Suprapubic skin (tissue), 4 donors: ENCODE measurements around the gene ADAMTS17. TPM values are rescaled to one million over a fixed set of nuclear protein-coding genes. Genes with fewer than 3 reads are reported as not detected.

ENCODE experiments used
- DNase-seq, 2 donors: peaks; one replicate each; pipeline ENCODE4 v3.0.0-alpha.2; 2019; ENCODE audit warnings: low spot score in 2 of 2
- H3K27ac ChIP-seq: fragments of 200-600 bp; sonication (generic); one replicate; pipeline ENCODE4 v1.5.1; 2019
- H3K27me3 ChIP-seq: fragments of 200-600 bp; sonication (generic); one replicate; pipeline ENCODE4 v1.5.1; 2019
- H3K36me3 ChIP-seq: fragments of 200-600 bp; sonication (generic); one replicate; pipeline ENCODE4 v1.5.1; 2019
- H3K4me1 ChIP-seq: fragments of 200-600 bp; sonication (generic); one replicate; pipeline ENCODE4 v1.5.1; 2019
- H3K4me3 ChIP-seq: fragments of 200-600 bp; sonication (generic); one replicate; pipeline ENCODE4 v1.5.1; 2019; ENCODE audit warnings: mild to moderate bottlenecking
- H3K9me3 ChIP-seq: fragments of 200-600 bp; sonication (generic); one replicate; pipeline ENCODE4 v1.5.1; 2019
- EP300 ChIP-seq: sonication (generic); formaldehyde crosslinking; IDR thresholded peaks from one replicate; pipeline ENCODE4 v1.6.1; 2017; ENCODE audit warnings: antibody characterized with exemption
- POLR2A ChIP-seq, 2 donors: fragments of 450-650 bp; IDR thresholded peaks; one replicate each; pipeline ENCODE4 v1.6.1; 2017; ENCODE audit warnings: antibody characterized with exemption in 2 of 2, mild to moderate bottlenecking in 2 of 2, moderate library complexity in 2 of 2
- POLR2AphosphoS5 ChIP-seq, 3 donors: sonication (generic); formaldehyde crosslinking; IDR thresholded peaks; one replicate each; pipeline ENCODE4 v1.6.1; 2017; ENCODE audit warnings: antibody characterized with exemption in 3 of 3
- WGBS: methylation state at CpG from one replicate; pipeline ENCODE4 v1.1.5; 2018; 5-methylcytosine and 5-hydroxymethylcytosine counted together
- total RNA-seq, 4 donors: library from RNA; depleted of rRNA; stranded (reverse); fragments of >200 nt; gene quantifications; one replicate each; pipeline ENCODE4 v1.1.0, GENCODE V29; 2016
- TF ChIP-seq, protein P1 (sequence below), 2 donors: fragments of 200-600 bp in 1 of 2; fragments of 450-650 bp in 1 of 2; sonication (generic) in 1 of 2; IDR thresholded peaks; one replicate each; pipeline ENCODE4 v1.5.1; 2016 to 2019; ENCODE audit warnings: antibody characterized with exemption in 2 of 2, mild to moderate bottlenecking in 1 of 2, moderate library complexity in 1 of 2

ADAMTS17 gene
- total RNA-seq, 4 donors from 2014 or later = 4.2 to 12.3 (median 6.3) TPM

DNA sequence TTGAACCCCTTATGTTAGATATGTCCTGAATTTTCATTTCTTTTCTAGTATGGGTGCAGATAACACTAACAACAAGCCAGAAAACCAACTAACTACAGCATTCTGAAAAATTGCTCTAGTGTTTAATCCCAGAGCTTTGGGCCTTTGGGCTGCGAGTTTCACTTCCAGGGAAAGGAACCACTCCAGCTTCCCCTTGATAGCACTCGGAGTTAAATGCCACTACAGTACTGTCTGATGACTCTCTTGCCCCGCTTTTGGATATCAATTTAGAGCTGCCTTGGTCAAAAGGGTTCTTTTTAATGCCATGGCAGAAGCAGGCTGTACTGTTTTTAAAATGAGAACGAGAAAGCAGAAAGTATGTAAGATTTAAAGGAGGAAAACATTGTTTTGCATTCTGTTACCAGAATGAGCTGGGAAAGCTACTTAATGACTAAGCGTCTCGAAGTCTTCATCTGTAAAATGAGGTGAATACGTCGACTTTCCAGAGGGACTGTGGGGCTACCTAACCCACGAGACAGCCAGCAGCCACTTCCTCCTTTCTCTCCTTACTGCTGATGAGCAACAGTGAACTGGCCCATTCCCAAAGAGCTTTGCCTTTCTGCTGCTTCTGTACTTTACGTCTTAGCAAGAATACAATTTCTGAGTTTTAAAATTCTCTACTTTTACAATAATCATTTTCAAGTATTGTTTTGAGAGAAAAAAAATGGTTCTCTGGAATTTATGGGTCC is 309.3 kb downstream of the ADAMTS17 start:
- Histone ChIP-seq H3K4me1 (peaks cover 7% of the 10 kb centered on the region), H3K9me3 (no peaks in the 10 kb centered on the region), H3K36me3 (no peaks in the 10 kb centered on the region), H3K27me3 (no peaks in the 10 kb centered on the region), H3K4me3 (no peak overlapping the region), H3K27ac (no peak overlapping the region)
- DNase-seq = peak in 1 of 2 donors; percentile 24
- TF ChIP-seq EP300 (no peak), POLR2A (IDR thresholded peaks at IDR 0.05) (no peak), POLR2AphosphoS5 (IDR thresholded peaks at IDR 0.05) (no peak)
- TF ChIP-seq, protein P1, sequence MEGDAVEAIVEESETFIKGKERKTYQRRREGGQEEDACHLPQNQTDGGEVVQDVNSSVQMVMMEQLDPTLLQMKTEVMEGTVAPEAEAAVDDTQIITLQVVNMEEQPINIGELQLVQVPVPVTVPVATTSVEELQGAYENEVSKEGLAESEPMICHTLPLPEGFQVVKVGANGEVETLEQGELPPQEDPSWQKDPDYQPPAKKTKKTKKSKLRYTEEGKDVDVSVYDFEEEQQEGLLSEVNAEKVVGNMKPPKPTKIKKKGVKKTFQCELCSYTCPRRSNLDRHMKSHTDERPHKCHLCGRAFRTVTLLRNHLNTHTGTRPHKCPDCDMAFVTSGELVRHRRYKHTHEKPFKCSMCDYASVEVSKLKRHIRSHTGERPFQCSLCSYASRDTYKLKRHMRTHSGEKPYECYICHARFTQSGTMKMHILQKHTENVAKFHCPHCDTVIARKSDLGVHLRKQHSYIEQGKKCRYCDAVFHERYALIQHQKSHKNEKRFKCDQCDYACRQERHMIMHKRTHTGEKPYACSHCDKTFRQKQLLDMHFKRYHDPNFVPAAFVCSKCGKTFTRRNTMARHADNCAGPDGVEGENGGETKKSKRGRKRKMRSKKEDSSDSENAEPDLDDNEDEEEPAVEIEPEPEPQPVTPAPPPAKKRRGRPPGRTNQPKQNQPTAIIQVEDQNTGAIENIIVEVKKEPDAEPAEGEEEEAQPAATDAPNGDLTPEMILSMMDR (IDR thresholded peaks at IDR 0.05) = no peak
- WGBS = 82% methylated on average over 10 of the region's 10 CpGs

DNA sequence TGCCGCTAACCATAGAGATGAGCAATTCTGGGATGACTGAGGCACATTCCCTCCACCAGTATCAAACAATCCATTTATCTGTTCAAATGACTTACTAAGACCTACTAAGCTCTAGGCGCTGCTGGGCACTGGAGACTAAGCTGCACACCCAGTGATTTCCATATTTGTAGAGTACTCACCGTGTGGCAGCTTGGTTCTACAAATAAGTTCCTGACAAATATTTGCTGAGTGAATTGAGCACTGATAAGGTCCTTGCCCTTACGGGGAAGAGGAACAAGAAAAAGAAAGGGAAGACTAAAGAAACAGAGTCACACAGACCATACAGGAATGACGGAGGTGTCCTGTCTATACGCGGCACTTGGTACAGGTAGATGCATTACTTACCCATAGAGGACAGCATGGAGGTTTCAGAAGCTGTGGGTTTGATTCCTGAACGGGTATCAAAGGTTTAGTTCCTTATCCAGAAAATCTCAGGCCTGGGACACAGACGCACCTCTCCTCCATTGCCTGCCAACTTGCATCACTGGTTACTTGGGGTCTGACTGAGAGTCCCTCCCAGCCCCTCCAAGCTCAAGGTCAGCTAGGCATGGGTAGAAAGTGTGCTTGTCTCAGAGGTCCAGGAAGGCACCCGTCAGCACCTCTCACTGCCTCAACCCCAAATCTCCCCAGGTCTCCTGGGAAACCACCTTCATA is 310.0 kb downstream of the ADAMTS17 start:
- H3K4me3 ChIP-seq = no peak overlapping the region
- H3K27me3 ChIP-seq = no peaks in the 10 kb centered on the region
- peaks cover 7% of the 10 kb centered on the region for H3K4me1 ChIP-seq
- peak in 1 of 2 donors; percentile 37 for DNase-seq
- no peak overlapping the region for H3K27ac ChIP-seq
- TF ChIP-seq, protein P1 (IDR thresholded peaks at IDR 0.05) = no peak
- TF ChIP-seq POLR2A (IDR thresholded peaks at IDR 0.05) (no peak), EP300 (no peak), POLR2AphosphoS5 (IDR thresholded peaks at IDR 0.05) (no peak)
- no peaks in the 10 kb centered on the region for H3K36me3 ChIP-seq
- 94% methylated on average over 10 of the region's 10 CpGs for WGBS
- H3K9me3 ChIP-seq = no peaks in the 10 kb centered on the region

DNA sequence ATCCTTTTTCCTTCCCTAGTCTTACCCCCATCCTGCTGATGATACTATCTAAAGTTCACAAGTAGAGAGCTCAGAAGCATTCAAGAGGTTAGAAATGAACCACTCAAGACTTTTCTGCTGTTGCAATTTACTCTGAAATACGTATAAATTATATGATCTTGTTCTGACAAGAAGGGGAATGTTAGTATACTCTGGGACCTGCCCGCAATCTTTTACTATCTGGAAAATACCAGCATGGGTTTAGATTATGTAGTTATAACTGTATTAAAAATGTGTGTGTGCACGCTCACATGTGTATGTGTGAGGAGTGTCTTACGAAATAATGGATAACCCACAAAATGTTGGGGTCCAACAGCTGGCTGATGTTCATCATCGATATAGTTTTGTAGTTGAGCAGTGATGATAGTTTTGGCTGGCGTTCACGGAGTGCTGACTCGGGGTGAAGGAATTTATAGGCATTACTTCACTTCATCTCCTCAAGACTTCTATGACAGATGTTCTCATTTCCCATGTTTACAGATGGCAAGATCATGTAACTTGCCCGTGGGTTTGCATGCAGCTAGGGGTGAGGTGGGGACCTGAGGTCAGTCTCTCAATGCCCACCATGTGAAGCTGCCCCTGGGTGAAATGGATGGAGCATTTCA is 311.1 kb downstream of the ADAMTS17 start:
- TF ChIP-seq POLR2AphosphoS5 (IDR thresholded peaks at IDR 0.05) = no peak
- no peak for TF ChIP-seq POLR2A (IDR thresholded peaks at IDR 0.05)
- TF ChIP-seq, protein P1 (IDR thresholded peaks at IDR 0.05) = no peak
- no peak for TF ChIP-seq EP300
- H3K36me3 ChIP-seq = no peaks in the 10 kb centered on the region
- 44% methylated on average over 9 of the region's 9 CpGs for WGBS
- no peaks in the 10 kb centered on the region for H3K9me3 ChIP-seq
- H3K4me3 ChIP-seq = no peak overlapping the region
- peak in 1 of 2 donors; percentile 9 for DNase-seq
- no peaks in the 10 kb centered on the region for H3K27me3 ChIP-seq
- no peak overlapping the region for H3K27ac ChIP-seq
- H3K4me1 ChIP-seq = peaks cover 7% of the 10 kb centered on the region

DNA sequence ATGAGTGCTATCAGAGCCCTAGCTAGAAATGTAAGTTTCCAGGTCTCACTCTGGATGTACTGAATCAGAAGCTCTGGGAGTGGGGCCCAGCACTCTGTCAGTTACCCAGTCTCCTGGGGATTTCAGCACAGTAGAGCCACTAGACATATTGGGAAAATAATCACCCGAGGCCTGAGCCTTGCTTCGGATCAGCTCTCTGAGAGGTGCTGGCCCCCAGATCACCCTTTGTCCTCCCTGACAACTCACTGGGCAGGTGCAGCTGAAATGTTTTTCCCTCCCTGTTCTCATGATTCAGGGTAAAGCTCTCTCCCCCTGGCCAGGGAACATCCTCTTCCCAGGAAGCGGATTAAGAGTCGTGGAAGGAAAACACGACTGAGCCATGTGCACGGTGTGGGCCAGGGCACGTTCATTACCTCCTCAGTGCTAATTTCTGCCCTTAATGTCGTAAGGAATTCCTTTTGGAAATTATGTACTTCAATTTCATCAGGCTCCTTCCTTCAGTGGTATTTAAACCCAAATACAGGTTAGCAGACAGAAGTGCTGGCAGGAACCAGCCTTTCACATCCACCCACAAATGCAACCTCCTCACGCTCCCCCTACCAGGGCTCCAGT is 311.8 kb downstream of the ADAMTS17 start:
- TF ChIP-seq, protein P1 (IDR thresholded peaks at IDR 0.05) = no peak
- TF ChIP-seq POLR2AphosphoS5 (IDR thresholded peaks at IDR 0.05) = no peak
- TF ChIP-seq EP300 = no peak
- no peak for TF ChIP-seq POLR2A (IDR thresholded peaks at IDR 0.05)
- Histone ChIP-seq H3K4me3 (no peak overlapping the region), H3K9me3 (no peaks in the 10 kb centered on the region), H3K27ac (no peak overlapping the region), H3K36me3 (no peaks in the 10 kb centered on the region), H3K27me3 (no peaks in the 10 kb centered on the region), H3K4me1 (peaks cover 7% of the 10 kb centered on the region)
- DNase-seq = peak in 1 of 2 donors; percentile 21
- WGBS = 69% methylated on average over 9 of the region's 9 CpGs
